ENCODE data around the gene HS3ST4. TPM values are rescaled to one million over a fixed set of nuclear protein-coding genes. Genes with fewer than 3 reads are reported as not detected.

Gene HS3ST4
- total RNA-seq, 1 donor from 2014 or later: 12.6 TPM

GRCh38 chr16:25730396-25730795, 38.6 kb downstream of the HS3ST4 start:
- peaks cover 34% of the 10 kb centered on the region for H3K27me3 Mint-ChIP-seq (ENCODE audit: low read depth)
- no peaks in the 10 kb centered on the region for H3K9me3 Mint-ChIP-seq
- no peaks in the 10 kb centered on the region for H3K4me1 Mint-ChIP-seq
- no peak for TF ChIP-seq CTCF (IDR thresholded peaks at IDR 0.05; ENCODE audit: unreplicated experiment)
- no peak overlapping the region for H3K27ac Mint-ChIP-seq
- H3K36me3 Mint-ChIP-seq: no peaks in the 10 kb centered on the region
- no peak for DNase-seq (ENCODE audit: low spot score in 2 of 2, unreplicated experiment in 2 of 2)
- H3K4me3 Mint-ChIP-seq: no peak overlapping the region

GRCh38 chr16:25734430-25735385, 42.9 kb downstream of the HS3ST4 start:
- no peaks in the 10 kb centered on the region for H3K36me3 Mint-ChIP-seq
- peaks cover 30% of the 10 kb centered on the region for H3K27me3 Mint-ChIP-seq (ENCODE audit: low read depth)
- H3K9me3 Mint-ChIP-seq: no peaks in the 10 kb centered on the region
- H3K4me3 Mint-ChIP-seq: no peak overlapping the region
- DNase-seq (ENCODE audit: low spot score in 2 of 2, unreplicated experiment in 2 of 2): no peak
- H3K4me1 Mint-ChIP-seq: no peaks in the 10 kb centered on the region
- H3K27ac Mint-ChIP-seq: no peak overlapping the region
- no peak for TF ChIP-seq CTCF (IDR thresholded peaks at IDR 0.05; ENCODE audit: unreplicated experiment)

GRCh38 chr16:25735645-25736044, 43.9 kb downstream of the HS3ST4 start:
- no peaks in the 10 kb centered on the region for H3K9me3 Mint-ChIP-seq
- no peak overlapping the region for H3K27ac Mint-ChIP-seq
- H3K36me3 Mint-ChIP-seq: no peaks in the 10 kb centered on the region
- H3K4me1 Mint-ChIP-seq: no peaks in the 10 kb centered on the region
- no peak for DNase-seq (ENCODE audit: low spot score in 2 of 2, unreplicated experiment in 2 of 2)
- H3K4me3 Mint-ChIP-seq: no peak overlapping the region
- H3K27me3 Mint-ChIP-seq (ENCODE audit: low read depth): peaks cover 25% of the 10 kb centered on the region
- no peak for TF ChIP-seq CTCF (IDR thresholded peaks at IDR 0.05; ENCODE audit: unreplicated experiment)

- H3K9me3 Mint-ChIP-seq: peaks cover 8% of the 10 kb centered on the region
- no peak for TF ChIP-seq CTCF (IDR thresholded peaks at IDR 0.05; ENCODE audit: unreplicated experiment)
- peaks cover 2% of the 10 kb centered on the region for H3K36me3 Mint-ChIP-seq
- peak; percentile 23 to 69 for DNase-seq (ENCODE audit: low spot score in 2 of 2, unreplicated experiment in 2 of 2)
- peaks cover 4% of the 10 kb centered on the region for H3K27me3 Mint-ChIP-seq (ENCODE audit: low read depth)
- H3K27ac Mint-ChIP-seq: no peak overlapping the region
- peaks cover 10% of the 10 kb centered on the region for H3K4me1 Mint-ChIP-seq
- no peak overlapping the region for H3K4me3 Mint-ChIP-seq
These were observed 55.5 kb downstream of the HS3ST4 start for GRCh38 chr16:25747160-25747758.

- DNase-seq (ENCODE audit: low spot score in 2 of 2, unreplicated experiment in 2 of 2): no peak
- peaks cover 2% of the 10 kb centered on the region for H3K36me3 Mint-ChIP-seq
- H3K4me3 Mint-ChIP-seq: no peak overlapping the region
- peaks cover 8% of the 10 kb centered on the region for H3K9me3 Mint-ChIP-seq
- no peak overlapping the region for H3K27ac Mint-ChIP-seq
- TF ChIP-seq CTCF (IDR thresholded peaks at IDR 0.05; ENCODE audit: unreplicated experiment): no peak
- no peaks in the 10 kb centered on the region for H3K27me3 Mint-ChIP-seq (ENCODE audit: low read depth)
- H3K4me1 Mint-ChIP-seq: peaks cover 14% of the 10 kb centered on the region
These were observed 56.4 kb downstream of the HS3ST4 start for GRCh38 chr16:25748092-25748654.

Data from mesothelial cell of epicardium (in vitro differentiated cells).